Upper lobe of left lung (tissue), 6 donors: ENCODE measurements around the gene NSMCE1. TPM values are rescaled to one million over a fixed set of nuclear protein-coding genes. Genes with fewer than 3 reads are reported as not detected.
A peak's percentile ranks its signal among the peaks of the same experiment; 100 is the strongest.

Experiments
- ATAC-seq, 2 donors: fragments of 200-7000 bp; cut with Tn5 transposase; one replicate each; pipeline ENCODE4 v1.9.1; 2022; ENCODE audit warnings: mild to moderate bottlenecking in 2 of 2, moderate library complexity in 2 of 2; ENCODE audit not compliant: low FRiP score in 2 of 2
- DNase-seq, 2 donors: peaks; one replicate each; pipeline ENCODE4 v3.0.0-alpha.2; 2019 to 2020
- H3K27ac ChIP-seq, 4 donors: fragments of 200-600 bp; sonication (generic); one replicate each; pipeline ENCODE4 v1.5.1; 2016 to 2019
- H3K27me3 ChIP-seq, 4 donors: fragments of 200-600 bp; sonication (generic); one replicate each; pipeline ENCODE4 v1.5.1; 2017 to 2019
- H3K36me3 ChIP-seq, 4 donors: fragments of 200-600 bp; sonication (generic); one replicate each; pipeline ENCODE4 v1.5.1; 2016 to 2019
- H3K4me1 ChIP-seq, 4 donors: fragments of 200-600 bp; sonication (generic); one replicate each; pipeline ENCODE4 v1.5.1; 2018 to 2019
- H3K4me3 ChIP-seq, 4 donors: fragments of 200-600 bp; sonication (generic); one replicate each; pipeline ENCODE4 v1.5.1; 2017 to 2019; ENCODE audit warnings: mild to moderate bottlenecking in 2 of 4, moderate library complexity in 1 of 4
- H3K9me3 ChIP-seq, 4 donors: fragments of 200-600 bp; sonication (generic); one replicate each; pipeline ENCODE4 v1.5.1; 2018 to 2019
- EP300 ChIP-seq, 4 donors: sonication (generic); formaldehyde crosslinking; IDR thresholded peaks; one replicate each; pipeline ENCODE4 v1.5.1; 2017; ENCODE audit warnings: antibody characterized with exemption in 4 of 4, control low read depth in 2 of 4
- POLR2A ChIP-seq, 4 donors: fragments of 450-650 bp; IDR thresholded peaks; one replicate each; pipeline ENCODE4 v1.5.1; 2016 to 2017; ENCODE audit warnings: antibody characterized with exemption in 4 of 4, mild to moderate bottlenecking in 2 of 4
- POLR2AphosphoS5 ChIP-seq, 2 donors: sonication (generic); formaldehyde crosslinking; IDR thresholded peaks; one replicate each; pipeline ENCODE4 v1.5.1; 2017; ENCODE audit warnings: antibody characterized with exemption in 2 of 2
- WGBS, 2 donors: methylation state at CpG; one replicate each; pipeline ENCODE4 v1.1.5; 2017 to 2018; 5-methylcytosine and 5-hydroxymethylcytosine counted together
- total RNA-seq, 6 donors: library from RNA; depleted of rRNA in 4 of 6; stranded (reverse); fragments of >200 nt in 4 of 6; gene quantifications; one replicate each; pipeline versions ENCODE4 v1.1.0 to v1.2.1, GENCODE V29; 2016 to 2021
- TF ChIP-seq, protein P1 (sequence below), 6 experiments: fragments of 450-650 bp in 4 of 6; fragments of 200-600 bp in 2 of 6; sonication (generic) in 2 of 6; IDR thresholded peaks; one replicate each; pipeline ENCODE4 v1.5.1; 2016 to 2019; ENCODE audit warnings: antibody characterized with exemption in 6 of 6
- donor health status: DM: no; HTN: no; CAD: no; lungs with moderate emphysema.
- donor health status: DM: no; HTN: yes; CAD: no; lungs with severe emphysema.

Gene NSMCE1
- total RNA-seq, 6 donors from 2014 or later, result 14.7 to 50.6 (median 31.0) TPM

DNA sequence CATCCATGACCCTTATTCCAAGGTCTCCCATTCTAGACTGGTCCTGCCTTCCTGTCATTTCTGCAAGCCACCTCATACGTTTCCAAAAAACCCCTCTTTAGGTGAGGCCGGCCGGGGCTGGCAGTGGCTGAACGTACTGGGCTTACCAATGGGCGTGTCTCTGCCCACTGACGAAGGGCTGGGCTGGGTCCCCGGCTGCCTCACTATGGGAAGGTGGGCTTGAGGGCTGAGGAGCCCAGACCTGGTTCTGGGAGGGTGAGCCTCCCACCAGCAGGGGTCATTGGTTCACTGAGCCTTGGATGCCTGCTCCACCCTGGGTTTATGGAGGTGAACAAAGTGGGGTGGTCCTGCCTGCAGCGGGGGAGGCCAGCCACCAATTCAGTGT lies 45.4 kb downstream of the NSMCE1 start:
- Histone ChIP-seq H3K27ac (peak overlapping the region; percentile 25 to 56 (median 45)), H3K27me3 (no peaks in the 10 kb centered on the region), H3K9me3 (no peaks in the 10 kb centered on the region), H3K36me3 (peaks cover 0 to 52% (median 19%) of the 10 kb centered on the region in 4 donors), H3K4me1 (peaks cover 4 to 34% (median 13%) of the 10 kb centered on the region in 4 donors), H3K4me3 (no peak overlapping the region)
- peak in 1 of 2 donors; percentile 2 for ATAC-seq
- 72 to 89% methylated on average over 7 to 8 of the region's 8 CpGs for WGBS, 2 donors
- TF ChIP-seq POLR2A (IDR thresholded peaks at IDR 0.05) (no peak), POLR2AphosphoS5 (IDR thresholded peaks at IDR 0.05) (no peak), EP300 (IDR thresholded peaks at IDR 0.05) (no peak)
- TF ChIP-seq, protein P1, sequence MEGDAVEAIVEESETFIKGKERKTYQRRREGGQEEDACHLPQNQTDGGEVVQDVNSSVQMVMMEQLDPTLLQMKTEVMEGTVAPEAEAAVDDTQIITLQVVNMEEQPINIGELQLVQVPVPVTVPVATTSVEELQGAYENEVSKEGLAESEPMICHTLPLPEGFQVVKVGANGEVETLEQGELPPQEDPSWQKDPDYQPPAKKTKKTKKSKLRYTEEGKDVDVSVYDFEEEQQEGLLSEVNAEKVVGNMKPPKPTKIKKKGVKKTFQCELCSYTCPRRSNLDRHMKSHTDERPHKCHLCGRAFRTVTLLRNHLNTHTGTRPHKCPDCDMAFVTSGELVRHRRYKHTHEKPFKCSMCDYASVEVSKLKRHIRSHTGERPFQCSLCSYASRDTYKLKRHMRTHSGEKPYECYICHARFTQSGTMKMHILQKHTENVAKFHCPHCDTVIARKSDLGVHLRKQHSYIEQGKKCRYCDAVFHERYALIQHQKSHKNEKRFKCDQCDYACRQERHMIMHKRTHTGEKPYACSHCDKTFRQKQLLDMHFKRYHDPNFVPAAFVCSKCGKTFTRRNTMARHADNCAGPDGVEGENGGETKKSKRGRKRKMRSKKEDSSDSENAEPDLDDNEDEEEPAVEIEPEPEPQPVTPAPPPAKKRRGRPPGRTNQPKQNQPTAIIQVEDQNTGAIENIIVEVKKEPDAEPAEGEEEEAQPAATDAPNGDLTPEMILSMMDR (IDR thresholded peaks at IDR 0.05), result no peak
- no peak for DNase-seq

DNA sequence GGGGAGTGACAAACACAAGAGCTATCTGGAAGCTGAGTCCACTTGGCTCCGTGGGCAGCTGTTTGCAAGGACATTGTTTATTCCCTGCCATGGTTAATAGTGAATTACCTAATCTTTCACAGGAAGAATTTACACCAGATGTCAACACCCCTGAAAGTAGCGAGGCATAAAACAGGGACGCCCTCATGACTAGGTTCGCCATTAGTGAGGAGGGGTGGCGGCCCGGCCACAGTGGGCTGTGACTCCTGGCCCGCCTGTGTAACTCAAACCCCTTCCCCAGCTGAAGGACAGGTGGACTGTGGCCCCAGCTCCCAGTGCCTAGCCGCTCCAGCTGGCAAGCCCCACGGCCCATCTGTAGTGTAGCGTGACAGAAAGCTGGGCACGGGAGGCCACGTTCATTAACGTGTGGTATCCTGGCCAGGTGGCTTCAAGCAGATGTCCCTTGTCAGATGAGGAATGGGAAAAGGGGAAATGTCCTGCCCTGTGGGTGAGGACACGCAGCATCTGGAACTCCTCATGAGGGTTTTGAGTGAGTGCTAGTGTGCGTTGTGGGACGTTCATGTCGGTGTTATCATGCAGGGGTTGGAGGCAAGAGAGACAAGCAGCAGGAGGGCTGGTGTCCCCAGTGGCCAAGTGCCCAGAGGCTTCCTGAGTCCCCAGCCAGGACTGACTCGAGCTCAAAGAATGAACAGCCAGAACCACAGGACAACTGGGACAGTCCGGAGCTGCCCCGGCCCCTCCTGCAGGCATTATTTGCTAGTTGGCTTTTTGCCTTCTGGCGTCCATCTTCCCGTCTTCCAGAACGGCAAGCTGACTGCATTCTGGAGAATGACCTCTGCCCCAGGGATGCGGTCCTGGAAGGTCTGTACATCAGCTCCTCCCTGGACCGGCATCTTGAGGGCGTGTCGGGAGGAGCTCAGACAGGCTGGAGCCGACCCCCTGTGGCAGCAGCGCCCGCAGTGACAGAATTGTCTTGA lies 46.0 kb downstream of the NSMCE1 start:
- no peak for TF ChIP-seq POLR2A (IDR thresholded peaks at IDR 0.05)
- peak; percentile 57 to 81 for TF ChIP-seq POLR2AphosphoS5 (IDR thresholded peaks at IDR 0.05)
- TF ChIP-seq, protein P1 (IDR thresholded peaks at IDR 0.05), result peak in 1 of 6 experiments; percentile 7
- TF ChIP-seq EP300 (IDR thresholded peaks at IDR 0.05), result peak in 1 of 4 donors; percentile 28
- Histone ChIP-seq H3K4me1 (peaks cover 4 to 29% (median 13%) of the 10 kb centered on the region in 4 donors), H3K4me3 (no peak overlapping the region), H3K36me3 (peaks cover 0 to 56% (median 19%) of the 10 kb centered on the region in 4 donors), H3K27ac (peak overlapping the region; percentile 25 to 72 (median 56)), H3K27me3 (no peaks in the 10 kb centered on the region), H3K9me3 (no peaks in the 10 kb centered on the region)
- ATAC-seq (peak; percentile 12 to 58), DNase-seq (no peak)
- WGBS, 2 donors, result 63 to 67% methylated on average over 11 to 30 of the region's 30 CpGs

DNA sequence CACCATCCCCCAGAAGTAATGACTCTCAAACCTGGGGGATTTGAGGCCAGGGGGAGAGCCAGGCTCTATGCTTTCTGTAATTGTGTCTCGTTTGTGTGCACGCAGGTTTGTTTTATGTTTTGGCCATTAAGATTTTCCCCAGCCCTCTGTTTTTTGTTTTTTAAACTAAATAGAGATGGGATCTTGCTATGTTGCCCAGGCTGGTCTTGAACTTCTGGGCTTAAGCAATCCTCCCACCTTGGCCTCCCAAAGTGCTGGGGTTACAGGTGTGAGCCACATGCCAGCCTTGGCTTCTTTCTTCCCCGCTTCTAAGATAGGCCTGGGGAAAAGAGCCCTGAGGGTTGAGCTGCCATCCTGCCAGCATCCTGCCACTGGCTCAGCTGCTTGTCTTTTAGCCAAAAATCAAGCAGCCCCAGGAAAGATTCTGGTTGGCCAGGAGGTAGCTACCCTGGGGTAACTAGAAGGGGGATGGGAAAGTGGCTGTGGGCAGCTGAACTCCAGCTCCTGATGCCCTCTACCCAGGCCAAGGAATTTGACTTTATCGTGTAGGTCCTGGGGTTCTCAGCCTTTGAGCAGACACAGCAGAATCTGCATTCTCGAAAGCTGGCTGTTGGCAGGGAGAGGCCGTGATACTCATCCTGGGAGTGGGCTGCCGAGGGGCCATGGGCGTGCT lies 46.9 kb downstream of the NSMCE1 start:
- no peak for TF ChIP-seq EP300 (IDR thresholded peaks at IDR 0.05)
- no peak for TF ChIP-seq POLR2AphosphoS5 (IDR thresholded peaks at IDR 0.05)
- TF ChIP-seq, protein P1 (IDR thresholded peaks at IDR 0.05), result no peak
- peaks cover 3 to 21% (median 6%) of the 10 kb centered on the region in 4 donors for H3K4me1 ChIP-seq
- ATAC-seq (no peak), DNase-seq (no peak)
- H3K4me3 ChIP-seq, result no peak overlapping the region
- peak overlapping the region in 3 of 4 donors; percentile 38 to 72 (median 55) for H3K27ac ChIP-seq
- WGBS, 2 donors, result 83 to 91% methylated on average over 4 to 8 of the region's 8 CpGs
- H3K36me3 ChIP-seq, result peaks cover 0 to 60% (median 21%) of the 10 kb centered on the region in 4 donors
- no peaks in the 10 kb centered on the region for H3K9me3 ChIP-seq
- no peaks in the 10 kb centered on the region for H3K27me3 ChIP-seq

DNA sequence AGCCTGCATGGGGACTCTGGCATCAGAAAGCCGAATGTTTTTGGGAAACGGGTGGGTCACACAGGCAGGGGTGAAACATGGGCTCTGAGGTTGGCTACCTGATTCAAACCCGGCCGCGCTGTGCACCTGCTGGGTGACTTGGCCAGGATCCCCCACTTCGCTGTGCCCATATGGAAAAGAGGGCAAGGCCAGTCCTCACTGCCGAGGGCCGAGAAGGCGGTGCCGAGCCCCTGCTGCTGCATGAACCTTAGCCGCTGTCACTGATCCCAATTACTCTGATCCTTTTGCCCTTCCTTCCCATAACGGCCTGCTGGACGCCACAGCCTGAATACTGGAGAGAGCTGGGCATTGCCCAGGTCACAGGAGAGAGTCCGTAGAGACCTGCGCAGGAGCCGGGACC lies 47.6 kb downstream of the NSMCE1 start:
- Histone ChIP-seq H3K4me3 (no peak overlapping the region), H3K9me3 (no peaks in the 10 kb centered on the region), H3K36me3 (peaks cover 0 to 56% (median 25%) of the 10 kb centered on the region in 4 donors), H3K27ac (no peak overlapping the region), H3K4me1 (peaks cover 3 to 21% (median 6%) of the 10 kb centered on the region in 4 donors), H3K27me3 (no peaks in the 10 kb centered on the region)
- no peak for DNase-seq
- WGBS, 2 donors, result 93 to 97% methylated on average over 7 to 16 of the region's 16 CpGs
- no peak for ATAC-seq
- TF ChIP-seq, protein P1 (IDR thresholded peaks at IDR 0.05), result no peak
- TF ChIP-seq POLR2A (IDR thresholded peaks at IDR 0.05) (no peak), EP300 (IDR thresholded peaks at IDR 0.05) (no peak), POLR2AphosphoS5 (IDR thresholded peaks at IDR 0.05) (no peak)
